Smooth muscle cell (in vitro differentiated cells): ENCODE results near the gene RAG2. TPM values are rescaled to one million over a fixed set of nuclear protein-coding genes. Genes with fewer than 3 reads are reported as not detected.

Source experiments
- DNase-seq: peaks from one replicate; lab custom pipeline; 2025; ENCODE audit not compliant: unreplicated experiment; lab: John Stamatoyannopoulos, UW
- H2AFZ ChIP-seq: fragments of 200-600 bp; sonication (generic); 2 replicates; pipeline ENCODE4 v1.6.0; 2016; ENCODE audit warnings: antibody characterized with exemption, low read depth, mild to moderate bottlenecking
- H3F3A ChIP-seq: fragments of 200-600 bp; sonication (generic); 2 replicates; pipeline ENCODE4 v1.6.0; 2017; ENCODE audit warnings: antibody characterized with exemption, low read depth
- H3K27ac ChIP-seq: fragments of 200-600 bp; sonication (generic); 2 replicates; pipeline ENCODE4 v1.5.1; 2016; ENCODE audit warnings: low read depth, mild to moderate bottlenecking
- H3K27me3 ChIP-seq: fragments of 200-600 bp; sonication (generic); 2 replicates; pipeline ENCODE4 v1.6.1; 2016; ENCODE audit warnings: low read depth, mild to moderate bottlenecking
- H3K36me3 ChIP-seq: fragments of 200-600 bp; sonication (generic); 2 replicates; pipeline ENCODE4 v1.5.1; 2016; ENCODE audit warnings: low read depth
- H3K4me1 ChIP-seq: fragments of 200-600 bp; sonication (generic); 2 replicates; pipeline ENCODE4 v1.5.1; 2016; ENCODE audit warnings: low read depth
- H3K4me2 ChIP-seq: fragments of 200-600 bp; sonication (generic); 2 replicates; pipeline ENCODE4 v1.6.0; 2016; ENCODE audit warnings: mild to moderate bottlenecking
- H3K4me3 ChIP-seq: fragments of 200-600 bp; sonication (generic); 2 replicates; pipeline ENCODE4 v1.5.1; 2016; ENCODE audit warnings: mild to moderate bottlenecking
- H3K79me2 ChIP-seq: fragments of 200-600 bp; sonication (generic); 2 replicates; pipeline ENCODE4 v1.6.0; 2016; ENCODE audit warnings: low read depth, mild to moderate bottlenecking
- H3K9ac ChIP-seq: fragments of 200-600 bp; sonication (generic); 2 replicates; pipeline ENCODE4 v1.6.0; 2016; ENCODE audit warnings: low read depth
- H3K9me3 ChIP-seq: fragments of 200-600 bp; sonication (generic); replicated peaks from 2 replicates; pipeline ENCODE4 v1.5.1; 2016; ENCODE audit warnings: low read depth
- H4K20me1 ChIP-seq: fragments of 200-600 bp; sonication (generic); 2 replicates; pipeline ENCODE4 v1.6.0; 2016; ENCODE audit warnings: low read depth
- CTCF ChIP-seq: fragments of 200-600 bp; sonication (generic); IDR thresholded peaks from 2 replicates; pipeline ENCODE4 v1.5.1; 2017; ENCODE audit warnings: borderline replicate concordance, mild to moderate bottlenecking, antibody characterized with exemption; ENCODE audit not compliant: insufficient read depth, poor library complexity, severe bottlenecking
- WGBS: methylation state at CpG from one replicate; pipeline ENCODE4 v1.1.7; 2016; ENCODE audit warnings: low lambda C conversion rate; 5-methylcytosine and 5-hydroxymethylcytosine counted together
- polyA plus RNA-seq: library from polyadenylated mRNA; unstranded; fragments of >200 nt; fragmentation: Nextera tagmentation; extraction: Ambion mirVana; gene quantifications from 2 replicates; pipeline ENCODE4 v1.2.1, GENCODE V29; 2016
- total RNA-seq: library from RNA; depleted of rRNA; stranded (reverse); fragments of >200 nt; gene quantifications from 2 replicates; pipeline ENCODE4 v1.2.3, GENCODE V29; 2014

RAG2 gene
- total and polyA plus RNA-seq, 2 experiments from 2014 or later: not detected

GRCh38 chr11:36586543-36586942, 11.5 kb downstream of the RAG2 start:
- DNase-seq: no peak
- H3K4me3 ChIP-seq: no peak overlapping the region
- no peaks in the 10 kb centered on the region for H3K79me2 ChIP-seq
- no peak overlapping the region for H3K27ac ChIP-seq
- no peaks in the 10 kb centered on the region for H3K9me3 ChIP-seq
- H2AFZ ChIP-seq: no peak overlapping the region
- H3K27me3 ChIP-seq: peaks cover 64% of the 10 kb centered on the region
- H3K9ac ChIP-seq: no peak overlapping the region
- no peaks in the 10 kb centered on the region for H3K4me1 ChIP-seq
- no peaks in the 10 kb centered on the region for H3F3A ChIP-seq
- no peak for TF ChIP-seq CTCF
- H4K20me1 ChIP-seq: no peaks in the 10 kb centered on the region
- H3K4me2 ChIP-seq: no peak overlapping the region
- H3K36me3 ChIP-seq: no peaks in the 10 kb centered on the region

DNA sequence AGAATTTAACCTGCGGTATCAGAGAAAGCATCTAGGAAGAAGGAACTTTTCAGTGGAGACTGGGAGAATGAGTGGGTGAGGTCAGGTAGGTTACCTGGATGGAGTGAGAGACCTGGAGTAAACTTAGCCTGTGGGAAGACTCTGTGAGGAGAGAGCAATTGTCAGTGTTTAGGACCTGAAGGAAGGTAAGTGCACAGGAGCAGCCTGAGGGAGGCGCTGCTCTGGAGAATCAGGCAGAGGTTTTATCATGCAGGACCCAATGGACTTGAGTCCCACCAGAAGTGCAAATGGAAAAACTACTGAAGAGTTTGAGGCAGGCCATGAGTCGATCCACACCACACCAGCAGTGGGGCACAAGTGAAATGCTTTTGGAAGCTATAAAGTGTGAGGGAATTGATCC, 14.4 kb downstream of the RAG2 start:
- Histone ChIP-seq H3K79me2 (no peaks in the 10 kb centered on the region), H4K20me1 (no peaks in the 10 kb centered on the region), H2AFZ (no peak overlapping the region), H3K27me3 (peaks cover 36% of the 10 kb centered on the region), H3K4me3 (no peak overlapping the region), H3F3A (peaks cover 2% of the 10 kb centered on the region), H3K36me3 (no peaks in the 10 kb centered on the region), H3K4me1 (no peaks in the 10 kb centered on the region), H3K27ac (no peak overlapping the region), H3K9ac (no peak overlapping the region), H3K9me3 (peaks cover 3% of the 10 kb centered on the region), H3K4me2 (no peak overlapping the region)
- TF ChIP-seq CTCF: no peak
- no peak for DNase-seq
- WGBS: 86% methylated on average over 3 of the region's 3 CpGs

DNA sequence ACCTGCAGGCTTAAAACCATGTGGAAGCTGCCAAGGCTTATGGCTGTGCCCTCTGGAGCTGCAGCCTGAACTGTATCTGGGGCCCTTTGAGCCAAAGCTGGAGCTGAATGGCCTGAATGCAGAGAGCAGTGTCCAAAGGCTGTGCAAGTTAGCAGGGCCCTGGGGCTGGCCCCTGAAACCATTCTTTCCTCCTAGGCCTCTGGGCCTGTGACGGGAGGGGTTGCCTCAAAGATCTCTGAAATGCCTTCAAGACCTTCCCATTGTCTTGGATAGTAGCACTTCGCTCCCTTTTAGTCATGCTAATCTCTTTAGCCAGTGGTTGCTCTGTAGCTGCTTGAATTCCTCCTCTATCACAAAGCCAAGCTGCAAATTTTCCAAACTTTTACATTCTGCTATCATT, 16.5 kb downstream of the RAG2 start:
- no peaks in the 10 kb centered on the region for H3K36me3 ChIP-seq
- H3K4me1 ChIP-seq: peaks cover 14% of the 10 kb centered on the region
- H2AFZ ChIP-seq: no peak overlapping the region
- no peak for DNase-seq
- no peak for TF ChIP-seq CTCF
- peaks cover 3% of the 10 kb centered on the region for H3K9me3 ChIP-seq
- H3K79me2 ChIP-seq: no peaks in the 10 kb centered on the region
- no peak overlapping the region for H3K4me3 ChIP-seq
- no peak overlapping the region for H3K27ac ChIP-seq
- peaks cover 9% of the 10 kb centered on the region for H3F3A ChIP-seq
- no peak overlapping the region for H3K4me2 ChIP-seq
- peaks cover 14% of the 10 kb centered on the region for H3K27me3 ChIP-seq
- H4K20me1 ChIP-seq: no peaks in the 10 kb centered on the region
- no peak overlapping the region for H3K9ac ChIP-seq
- WGBS: 74% methylated on average over 2 of the region's 2 CpGs

DNA sequence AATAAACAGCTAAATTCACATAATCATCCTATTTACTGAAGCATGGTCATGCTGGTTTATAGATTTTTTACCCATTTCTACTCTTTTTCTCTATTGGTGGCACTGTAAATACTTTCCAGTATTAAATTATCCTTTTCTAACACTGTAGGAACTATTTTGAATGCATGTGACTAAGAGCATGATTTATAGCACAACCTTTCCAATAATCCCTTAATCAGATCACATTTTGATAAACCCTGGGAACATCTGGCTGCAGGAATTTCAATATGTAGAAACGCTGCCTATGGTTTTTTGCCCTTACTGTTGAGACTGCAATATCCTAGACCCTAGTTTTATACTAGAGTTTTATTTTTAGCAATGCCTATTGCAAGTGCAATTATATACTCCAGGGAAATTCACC, 19.6 kb downstream of the RAG2 start:
- TF ChIP-seq CTCF: no peak
- 33% methylated on average over 1 of the region's 1 CpG for WGBS
- no peak overlapping the region for H2AFZ ChIP-seq

More for the DNA sequence above, 19.6 kb downstream of the RAG2 start:
- Histone ChIP-seq H3K4me3 (no peak overlapping the region), H3K9ac (no peak overlapping the region), H4K20me1 (no peaks in the 10 kb centered on the region), H3K36me3 (no peaks in the 10 kb centered on the region), H3K27ac (peak overlapping the region; percentile 79), H3K9me3 (peaks cover 3% of the 10 kb centered on the region), H3F3A (peaks cover 9% of the 10 kb centered on the region), H3K4me1 (peaks cover 14% of the 10 kb centered on the region), H3K4me2 (peak overlapping the region; percentile 70), H3K27me3 (no peaks in the 10 kb centered on the region), H3K79me2 (no peaks in the 10 kb centered on the region)
- no peak for DNase-seq
